OCI-LY1 (cell line): ENCODE measurements around the gene SPEM3.

Experiments
- H2AFZ ChIP-seq: fragments of 200-600 bp; sonication (generic), shearing (Covaris generic); 2 replicates; pipeline ENCODE4 v1.6.0; 2014; ENCODE audit warnings: antibody characterized with exemption, mild to moderate bottlenecking, low read length
- H3F3A ChIP-seq: fragments of 200-600 bp; sonication (generic), shearing (Covaris generic); 2 replicates; pipeline ENCODE4 v1.6.0; 2014; ENCODE audit warnings: mild to moderate bottlenecking, antibody characterized with exemption, low read length, moderate library complexity; ENCODE audit not compliant: insufficient read depth
- H3K27ac ChIP-seq: fragments of 200-600 bp; sonication (generic); 2 replicates; pipeline ENCODE4 v1.5.1; 2014; ENCODE audit warnings: low read length, mixed run types, mild to moderate bottlenecking, low read depth; ENCODE audit not compliant: poor library complexity, severe bottlenecking
- H3K27me3 ChIP-seq: fragments of 200-600 bp; sonication (generic); 2 replicates; pipeline ENCODE4 v1.6.0; 2014; ENCODE audit warnings: antibody characterized with exemption, mild to moderate bottlenecking, low read length, moderate library complexity; ENCODE audit not compliant: insufficient read depth
- H3K36me3 ChIP-seq: fragments of 200-600 bp; sonication (generic); 2 replicates; pipeline ENCODE4 v1.6.1; 2014; ENCODE audit warnings: mild to moderate bottlenecking, antibody characterized with exemption, low read length, moderate library complexity, mixed read lengths; ENCODE audit not compliant: insufficient read depth
- H3K4me1 ChIP-seq: fragments of 200-600 bp; sonication (generic); 2 replicates; pipeline ENCODE4 v1.5.1; 2014; ENCODE audit warnings: mild to moderate bottlenecking, low read length, moderate library complexity; ENCODE audit not compliant: insufficient read depth, severe bottlenecking
- H3K4me2 ChIP-seq: fragments of 200-600 bp; sonication (generic), shearing (Covaris generic); 2 replicates; pipeline ENCODE4 v1.6.1; 2014; ENCODE audit warnings: low read length
- H3K4me3 ChIP-seq: fragments of 200-600 bp; sonication (generic); 2 replicates; pipeline ENCODE4 v1.5.1; 2014; ENCODE audit warnings: low read length, low read depth, mild to moderate bottlenecking, mixed read lengths; ENCODE audit not compliant: poor library complexity, severe bottlenecking
- H3K79me2 ChIP-seq: fragments of 200-600 bp; shearing (Covaris generic); 2 replicates; pipeline ENCODE4 v1.6.1; 2016; ENCODE audit warnings: mixed run types, low read length, mixed read lengths; ENCODE audit not compliant: insufficient read depth
- H3K9ac ChIP-seq: fragments of 200-600 bp; sonication (generic), shearing (Covaris generic); 2 replicates; pipeline ENCODE4 v1.6.1; 2014; ENCODE audit warnings: mild to moderate bottlenecking, low read length, mixed read lengths
- H3K9me2 ChIP-seq: fragments of 200-600 bp; sonication (generic), shearing (Covaris generic); 2 replicates; pipeline ENCODE4 v1.6.1; 2014; ENCODE audit warnings: low read depth, mild to moderate bottlenecking, low read length, mixed read lengths
- H3K9me3 ChIP-seq: fragments of 200-600 bp; shearing (Covaris generic); 2 replicates; pipeline ENCODE4 v1.6.1; 2014; ENCODE audit warnings: low read length, mixed read lengths
- H4K20me1 ChIP-seq: fragments of 200-600 bp; sonication (generic), shearing (Covaris generic); 2 replicates; pipeline ENCODE4 v1.6.0; 2016; ENCODE audit warnings: mild to moderate bottlenecking, low read length; ENCODE audit not compliant: insufficient read depth
- CTCF ChIP-seq: fragments of 200-600 bp; sonication (generic), shearing (Covaris generic); IDR thresholded peaks from 2 replicates; pipeline ENCODE4 v1.5.1; 2017; ENCODE audit warnings: mild to moderate bottlenecking, antibody characterized with exemption, low read length, moderate library complexity, mixed read lengths
- EZH2 ChIP-seq: fragments of 200-600 bp; sonication (generic), shearing (Covaris generic); IDR thresholded peaks from 2 replicates; pipeline ENCODE4 v1.8.0; 2017; ENCODE audit warnings: borderline replicate concordance, mixed run types, mild to moderate bottlenecking, antibody characterized with exemption, low read length, moderate library complexity, mixed read lengths

SPEM3 gene

GRCh38 chr17:7389924-7390910, 38.4 kb upstream of the SPEM3 start:
- Histone ChIP-seq H3K36me3 (peaks cover 4% of the 10 kb centered on the region; the same call in 1 of the 2 replicates), H3K27me3 (no peaks in the 10 kb centered on the region), H3K9ac (no peak overlapping the region), H3K4me3 (no peak overlapping the region), H3K4me1 (peaks cover 14% of the 10 kb centered on the region), H3K4me2 (no peak overlapping the region), H3K9me2 (no peaks in the 10 kb centered on the region), H3F3A (no peaks in the 10 kb centered on the region), H4K20me1 (no peaks in the 10 kb centered on the region), H3K79me2 (no peaks in the 10 kb centered on the region), H3K9me3 (no peaks in the 10 kb centered on the region), H2AFZ (no peak overlapping the region), H3K27ac (no peak overlapping the region)
- no peak for TF ChIP-seq CTCF
- TF ChIP-seq EZH2 = no peak

DNA sequence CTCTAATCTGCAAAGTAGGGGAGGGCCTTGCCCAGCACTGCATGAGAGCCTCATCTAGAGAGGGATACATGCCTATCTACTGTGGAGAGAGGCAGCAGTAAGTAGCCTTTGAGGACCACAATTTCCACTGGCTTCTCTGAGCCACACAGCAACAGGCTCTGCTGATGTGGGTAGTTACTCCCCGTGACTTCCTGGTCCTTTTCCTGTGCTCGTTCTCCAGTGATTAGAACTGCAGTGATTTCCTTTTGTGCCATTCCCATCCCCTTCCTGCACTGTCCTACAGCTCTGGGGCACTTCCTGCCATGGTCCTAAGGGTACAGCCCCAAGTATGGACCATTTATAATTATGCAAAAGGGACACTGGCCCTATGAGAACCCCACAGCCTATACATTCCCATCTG, 37.4 kb upstream of the SPEM3 start:
- no peaks in the 10 kb centered on the region for H3K27me3 ChIP-seq
- H3K36me3 ChIP-seq = peaks cover 4% of the 10 kb centered on the region; the same call in 1 of the 2 replicates
- no peak overlapping the region for H3K4me2 ChIP-seq
- no peaks in the 10 kb centered on the region for H3F3A ChIP-seq
- no peak overlapping the region for H3K4me3 ChIP-seq
- no peaks in the 10 kb centered on the region for H3K79me2 ChIP-seq
- peaks cover 15% of the 10 kb centered on the region for H3K4me1 ChIP-seq
- no peaks in the 10 kb centered on the region for H4K20me1 ChIP-seq
- no peak overlapping the region for H3K27ac ChIP-seq
- TF ChIP-seq CTCF (no peak), EZH2 (no peak)
- H2AFZ ChIP-seq = no peak overlapping the region
- H3K9ac ChIP-seq = no peak overlapping the region
- no peaks in the 10 kb centered on the region for H3K9me3 ChIP-seq
- no peaks in the 10 kb centered on the region for H3K9me2 ChIP-seq

GRCh38 chr17:7392696-7393612, 35.7 kb upstream of the SPEM3 start:
- peaks cover under 1% of the 10 kb centered on the region; the same call in 1 of the 2 replicates for H3K36me3 ChIP-seq
- no peak overlapping the region for H3K27ac ChIP-seq
- no peaks in the 10 kb centered on the region for H3K9me2 ChIP-seq
- H3F3A ChIP-seq = no peaks in the 10 kb centered on the region
- TF ChIP-seq CTCF = no peak
- TF ChIP-seq EZH2 = no peak
- H3K4me1 ChIP-seq = peaks cover 15% of the 10 kb centered on the region
- no peak overlapping the region for H2AFZ ChIP-seq
- peak overlapping the region; percentile 80 for H3K4me2 ChIP-seq
- H4K20me1 ChIP-seq = no peaks in the 10 kb centered on the region
- H3K79me2 ChIP-seq = no peaks in the 10 kb centered on the region
- H3K4me3 ChIP-seq = peak overlapping the region; percentile 70
- H3K9ac ChIP-seq = peak overlapping the region; percentile 61; the same call in 1 of the 2 replicates
- H3K27me3 ChIP-seq = no peaks in the 10 kb centered on the region
- no peaks in the 10 kb centered on the region for H3K9me3 ChIP-seq
